Mammary epithelial cell (primary cell): ENCODE measurements around the gene KLHDC8A.

Experiments
- CTCF ChIP-seq, 2 donors: IDR thresholded peaks in 1 of 2; conservative IDR thresholded peaks in 1 of 2; 2 replicates each; pipeline ENCODE4 v1.5.1; 2011 to 2012; ENCODE audit warnings: inconsistent platforms in 2 of 2, low read length in 2 of 2, mild to moderate bottlenecking in 2 of 2, control low read depth in 1 of 2, low read depth in 1 of 2; ENCODE audit not compliant: insufficient read depth in 1 of 2; ENCODE audit errors: extremely low read depth in 1 of 2
- EZH2 ChIP-seq: IDR thresholded peaks from 2 replicates; pipeline ENCODE4 v1.6.1; 2012; ENCODE audit warnings: low read length, inconsistent platforms, borderline replicate concordance

GRCh38 chr1:205338011-205338410 is 18.7 kb downstream of the KLHDC8A start:
- no peak for TF ChIP-seq CTCF (conservative IDR thresholded peaks at IDR 0.05 in 1 of 2, IDR thresholded peaks at IDR 0.05 in 1 of 2; ENCODE audit: extremely low read depth in 1 of 2, insufficient read depth in 1 of 2, low read depth in 1 of 2, low read length in 2 of 2)
- TF ChIP-seq EZH2, result no peak
